Right kidney (tissue), 1 donor: ENCODE data around the gene PRR18.

Experiments used
- DNase-seq: peaks from one replicate; pipeline ENCODE4 v3.0.0-alpha.2; 2016

Gene PRR18

DNA sequence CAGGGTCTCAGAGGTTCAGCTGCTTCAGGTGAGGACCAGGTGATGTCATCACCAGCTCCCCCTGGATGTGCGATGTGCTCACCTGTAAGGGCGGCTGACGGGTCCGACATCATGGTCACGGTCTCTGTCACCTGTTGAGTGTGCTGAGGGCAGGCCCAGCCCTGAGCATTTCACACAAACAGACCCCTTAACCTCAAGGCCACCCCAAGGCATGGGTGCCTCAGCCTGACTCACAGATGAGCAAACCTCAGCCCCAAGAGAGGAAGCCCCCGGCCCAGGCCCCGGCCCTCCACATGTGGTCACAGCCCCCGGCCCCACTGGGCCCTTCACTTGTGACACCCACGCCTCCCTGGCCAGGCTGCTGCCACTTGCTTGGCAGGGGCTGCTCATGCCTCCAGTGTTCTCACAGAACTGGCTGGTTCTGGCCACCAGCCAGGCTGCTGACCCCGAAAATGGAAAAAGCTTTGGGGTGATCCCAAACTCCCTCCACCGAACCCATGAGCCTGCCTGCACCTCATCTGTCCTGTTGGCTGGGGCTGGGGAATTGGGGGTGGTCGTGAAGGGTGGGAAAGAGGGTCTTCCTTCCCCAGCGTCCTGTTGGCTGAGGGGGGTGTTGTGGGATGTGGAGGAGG, 33.3 kb downstream of the PRR18 start:
- no peak for DNase-seq

DNA sequence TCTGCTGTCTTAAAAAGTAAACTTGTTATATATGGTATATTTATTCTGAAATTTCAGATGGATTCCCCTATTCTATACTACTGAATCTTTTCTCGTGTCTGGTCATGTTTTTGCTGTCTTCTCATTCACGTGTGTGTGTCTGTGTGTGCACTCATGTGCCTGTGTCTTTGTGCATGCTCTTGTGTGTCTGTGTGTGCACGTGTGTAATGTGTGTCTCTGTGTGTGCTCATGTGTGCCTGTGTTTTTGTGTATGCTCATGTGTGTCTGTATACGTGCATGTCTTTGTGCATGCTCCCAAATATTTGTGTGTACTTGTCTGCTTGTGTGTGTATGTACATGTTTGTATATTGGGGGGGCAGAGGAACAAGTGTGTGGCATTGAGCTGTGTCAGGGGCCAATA, 34.0 kb downstream of the PRR18 start:
- DNase-seq, result no peak

DNA sequence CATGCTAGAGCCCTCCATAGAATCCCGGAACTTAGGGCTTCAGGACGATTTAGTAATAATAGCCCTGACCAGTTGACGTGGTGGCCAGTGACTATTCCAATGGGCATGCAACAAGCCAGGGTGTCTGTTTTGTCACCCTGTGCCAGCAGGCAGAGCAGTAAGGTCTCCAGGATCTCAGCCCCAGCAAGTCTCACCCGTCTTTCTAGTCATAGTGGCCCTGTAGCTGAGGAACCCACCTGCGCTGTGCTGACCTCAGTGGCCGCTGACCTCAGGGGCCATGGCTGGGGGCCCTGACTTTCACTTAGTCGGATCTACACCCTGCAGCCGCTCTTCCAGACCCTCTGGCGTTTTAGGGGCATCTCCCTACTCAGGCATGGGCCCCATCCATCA, 36.8 kb downstream of the PRR18 start:
- DNase-seq, result no peak

DNA sequence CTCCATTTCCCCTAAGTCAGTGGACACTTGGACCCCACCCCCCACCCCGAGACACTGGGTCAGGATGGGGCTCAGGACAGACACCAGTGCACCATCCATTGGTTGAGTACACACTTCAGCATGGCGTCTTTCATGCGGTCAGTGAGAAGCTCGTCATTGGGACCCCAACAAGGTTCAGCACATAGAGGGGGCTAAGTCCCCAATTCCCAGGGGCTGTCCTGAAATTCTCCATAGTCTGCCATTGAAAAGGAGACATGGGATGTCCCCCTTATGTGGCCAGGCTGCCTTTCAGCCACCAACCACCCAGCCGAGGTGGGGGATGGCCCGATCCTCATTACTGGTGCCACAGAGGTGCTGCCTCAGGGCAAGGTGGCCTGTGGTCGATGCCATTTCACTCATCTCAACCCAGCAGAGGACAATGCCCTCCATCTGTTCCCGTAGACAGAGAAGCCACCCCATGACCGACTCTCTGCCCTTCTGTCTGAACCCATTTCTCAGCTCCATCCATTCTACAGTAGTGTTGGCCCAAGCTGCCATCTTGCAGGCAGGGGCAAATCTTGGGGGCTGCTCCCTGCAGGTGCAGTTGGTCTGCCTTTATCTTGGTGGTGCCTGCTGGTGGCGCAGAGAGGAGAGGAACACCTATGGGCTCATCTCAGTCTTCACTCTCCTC, 37.4 kb downstream of the PRR18 start:
- DNase-seq, result no peak

DNA sequence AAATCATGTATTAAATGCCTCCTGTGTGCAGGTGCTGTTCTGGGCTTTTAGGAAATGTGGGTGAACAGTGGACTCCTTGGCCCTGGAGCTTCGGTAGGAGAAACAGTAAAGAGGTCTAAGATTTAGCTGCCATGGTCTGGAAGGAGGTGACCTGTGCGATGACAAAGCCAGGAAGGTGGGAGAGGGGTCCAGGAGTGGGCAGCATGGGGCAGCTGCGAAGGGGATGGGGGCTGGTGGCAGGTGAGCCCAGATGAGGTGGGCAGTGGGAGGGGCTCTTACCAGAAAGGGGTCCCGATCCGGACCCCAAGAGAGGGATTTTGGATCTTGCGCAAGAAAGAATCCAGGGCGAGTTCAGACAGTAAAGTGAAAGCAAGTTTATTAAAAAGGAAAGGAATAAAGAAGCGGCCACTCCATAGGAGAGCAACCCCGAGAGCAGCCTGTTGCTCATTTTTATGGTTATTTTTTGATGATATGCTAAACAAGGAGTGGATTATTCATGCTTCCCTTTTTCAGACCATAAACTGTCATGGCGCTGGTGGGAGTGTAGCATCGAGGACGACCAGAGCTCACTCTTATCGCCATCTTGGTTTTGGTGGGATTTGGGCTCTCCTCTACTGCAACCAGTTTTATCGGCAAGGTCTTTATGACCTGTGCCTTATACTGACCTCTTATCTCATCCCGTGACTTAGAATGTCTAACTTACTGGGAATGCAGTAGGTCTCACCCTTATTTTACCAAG, 38.7 kb downstream of the PRR18 start:
- no peak for DNase-seq

DNA sequence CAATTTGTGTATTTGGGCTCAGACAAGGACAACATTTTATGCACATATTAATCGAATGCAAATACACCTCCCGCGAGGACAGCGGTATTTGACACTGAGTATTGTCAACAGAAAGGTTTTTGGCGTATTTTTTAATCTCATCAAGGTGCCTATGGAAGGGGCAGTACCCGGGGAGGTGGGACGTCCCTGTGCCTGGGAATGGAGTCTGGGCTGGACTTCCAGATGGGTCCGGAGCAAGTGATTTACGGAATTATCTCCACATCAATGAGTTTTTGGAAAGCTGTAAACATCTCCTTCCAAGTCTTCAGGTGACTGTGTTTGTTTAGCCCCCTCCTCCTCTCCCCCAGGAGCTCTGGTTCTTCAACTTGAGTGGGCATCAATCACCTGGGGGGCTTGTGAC, 39.8 kb downstream of the PRR18 start:
- no peak for DNase-seq

DNA sequence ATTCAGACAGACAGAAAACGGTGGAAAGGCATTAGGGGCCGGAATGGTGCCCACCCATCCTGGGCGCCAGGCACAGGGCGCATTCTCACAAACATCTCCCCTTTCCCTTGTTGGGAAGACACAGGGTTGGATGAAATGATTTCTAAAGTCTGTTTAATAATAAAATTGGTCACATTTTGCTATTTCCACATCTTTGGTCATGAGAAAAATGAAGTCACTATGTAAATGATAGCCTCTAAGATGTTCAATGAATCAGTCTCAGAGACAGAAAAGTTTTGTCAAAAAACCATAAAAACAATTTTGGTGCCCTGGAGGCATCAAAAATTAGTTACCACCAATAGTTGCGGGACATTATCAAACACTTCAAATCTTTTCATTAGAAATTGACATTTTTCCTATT, 40.7 kb downstream of the PRR18 start:
- no peak for DNase-seq

DNA sequence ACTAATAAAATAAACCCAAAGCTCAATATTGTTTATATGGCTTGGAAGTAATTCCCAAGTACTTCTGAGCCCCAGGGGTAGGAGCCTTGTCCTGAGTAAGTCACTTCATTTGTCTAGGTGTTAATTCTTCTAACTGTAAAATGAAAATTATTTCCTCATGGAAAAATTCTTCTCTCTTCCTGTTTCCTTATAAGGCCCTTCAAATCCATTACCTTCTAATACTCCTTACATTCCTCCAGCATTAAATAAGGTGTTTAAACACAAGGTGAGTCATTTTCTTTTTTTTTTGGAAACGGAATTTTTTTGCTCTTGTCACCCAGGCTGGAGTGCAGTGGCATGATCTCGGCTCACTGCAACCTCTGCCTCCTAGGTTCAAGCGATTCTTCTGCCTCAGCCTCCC, 41.9 kb downstream of the PRR18 start:
- no peak for DNase-seq

DNA sequence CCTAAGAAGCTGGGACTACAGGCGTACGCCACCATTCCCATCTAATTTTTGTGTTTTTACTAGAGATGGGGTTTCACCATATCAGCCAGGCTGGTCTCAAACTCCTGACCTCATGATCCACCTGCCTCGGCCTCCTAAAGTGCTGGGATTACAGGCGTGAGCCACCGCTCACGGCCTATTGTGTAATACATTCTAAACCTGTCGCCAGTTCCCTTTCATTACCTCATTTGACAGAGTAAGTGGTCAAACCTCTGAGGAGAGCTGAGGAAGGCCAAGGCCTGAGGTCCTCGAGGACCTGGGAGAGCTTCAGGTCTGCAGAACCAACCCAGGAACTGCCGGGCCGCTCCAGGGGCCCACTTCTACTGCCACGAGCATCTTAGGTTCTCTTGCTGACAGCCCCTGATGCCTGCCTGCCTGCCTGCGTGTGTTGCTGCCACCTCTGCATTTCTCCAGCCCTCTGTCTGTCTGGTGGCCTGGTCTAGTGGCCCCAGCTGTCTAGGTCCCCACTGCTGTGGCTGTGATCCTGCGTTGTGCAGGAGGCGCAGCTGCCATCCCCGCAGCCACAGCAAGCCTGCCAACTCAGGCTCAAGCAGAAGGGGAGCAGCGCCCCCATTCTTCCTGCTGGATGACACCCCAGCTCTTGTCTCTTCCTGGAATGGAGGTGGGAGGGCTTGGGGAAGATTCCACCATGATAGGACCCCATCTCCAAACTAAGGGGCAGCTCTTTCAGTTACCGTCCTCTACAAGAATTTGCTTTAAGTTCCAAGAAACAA, 45.3 kb downstream of the PRR18 start:
- DNase-seq, result no peak

DNA sequence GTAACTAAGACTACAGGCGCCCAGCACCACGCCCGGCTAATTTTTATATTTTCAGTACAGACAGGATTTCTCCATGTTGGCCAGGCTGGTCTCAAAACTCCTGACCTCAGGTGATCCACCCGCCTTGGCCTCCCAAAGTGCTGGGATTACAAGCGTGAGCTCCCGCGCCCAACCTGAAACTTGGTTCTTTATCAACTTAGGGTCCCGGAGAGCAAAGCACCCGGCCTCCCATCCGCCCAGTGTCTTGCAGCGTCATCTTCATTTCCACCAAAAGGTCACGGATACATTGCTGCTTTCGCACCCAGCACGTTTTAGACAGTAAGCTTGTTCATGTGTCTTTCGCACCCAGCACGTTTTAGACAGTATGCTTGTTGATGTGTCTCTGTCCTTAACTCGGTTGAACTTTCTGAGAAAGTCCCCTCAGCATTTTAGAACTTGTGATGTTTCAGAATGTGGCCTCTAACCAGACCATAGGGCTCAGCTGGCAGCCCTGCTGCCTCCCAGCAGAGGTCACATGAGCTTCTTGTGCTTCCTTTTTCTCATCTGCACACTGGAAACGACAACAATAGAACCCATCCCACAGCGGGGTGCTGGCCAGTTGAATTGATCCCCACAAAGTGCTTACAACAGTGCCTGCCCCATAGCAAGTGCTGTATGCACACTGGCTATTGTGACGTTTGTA, 48.8 kb downstream of the PRR18 start:
- DNase-seq, result no peak

DNA sequence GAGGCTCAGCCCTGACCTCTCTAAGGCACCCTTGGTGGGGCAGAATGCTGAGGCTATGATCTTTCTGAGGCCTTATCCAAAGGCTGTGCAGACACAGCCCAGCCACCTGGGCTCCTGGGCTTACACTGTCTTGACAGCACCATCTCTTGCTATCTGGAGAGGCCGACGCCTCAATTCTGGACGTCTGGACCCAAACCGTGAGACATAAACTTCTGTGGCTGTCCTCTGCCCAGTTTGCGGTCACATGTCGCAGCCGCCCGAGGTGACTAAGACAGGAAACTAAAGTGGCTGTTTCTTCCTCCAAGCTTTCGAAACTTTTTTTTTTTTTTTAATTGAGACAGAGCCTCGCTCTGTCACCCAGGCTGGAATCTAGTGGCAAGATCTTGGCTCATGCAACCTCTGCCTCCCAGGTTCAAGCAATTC, 49.3 kb downstream of the PRR18 start:
- DNase-seq, result no peak

DNA sequence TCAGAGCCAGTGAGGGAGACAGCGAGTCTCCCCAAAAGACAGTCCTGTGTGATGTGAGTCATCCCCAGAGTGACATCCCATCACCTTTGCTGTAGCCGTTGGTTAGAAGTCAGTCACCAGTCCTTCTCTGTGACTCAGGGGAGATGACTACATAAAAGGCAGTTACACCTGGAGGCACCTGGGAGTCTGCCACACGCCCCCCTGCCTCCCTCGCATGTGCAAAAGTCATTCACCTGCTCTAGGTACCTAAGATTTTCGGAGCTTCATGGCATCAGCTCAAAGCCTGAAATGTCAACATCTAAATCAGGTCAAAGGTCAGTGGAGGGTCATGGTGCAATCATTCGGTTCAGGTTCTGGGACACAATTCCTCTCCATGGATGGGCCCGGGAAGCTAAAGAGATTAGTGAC, 50.3 kb downstream of the PRR18 start:
- no peak for DNase-seq
